AG09309 (cell line): ENCODE data around the gene CNRIP1.

ENCODE experiments used
- DNase-seq: peaks from one replicate; pipeline ENCODE4 v3.0.0-alpha.2; 2010; ENCODE audit warnings: low read depth
- H3K4me3 ChIP-seq: 2 replicates; pipeline ENCODE4 v1.5.1; 2011; ENCODE audit warnings: mild to moderate bottlenecking, low read depth, low read length, moderate library complexity; ENCODE audit not compliant: control insufficient read depth
- CTCF ChIP-seq: IDR thresholded peaks from 2 replicates; pipeline ENCODE4 v1.5.1; 2011; ENCODE audit warnings: mild to moderate bottlenecking, low read depth, low read length, inconsistent platforms; ENCODE audit not compliant: insufficient read depth, control insufficient read depth; ENCODE audit errors: missing control alignments

CNRIP1 gene

GRCh38 chr2:68363721-68364120, 44.0 kb upstream of the CNRIP1 start:
- TF ChIP-seq CTCF = no peak
- no peak for DNase-seq
- H3K4me3 ChIP-seq = no peak overlapping the region

GRCh38 chr2:68362749-68363148, 43.0 kb upstream of the CNRIP1 start:
- TF ChIP-seq CTCF = no peak
- H3K4me3 ChIP-seq = no peak overlapping the region
- no peak for DNase-seq

GRCh38 chr2:68362069-68362468, 42.3 kb upstream of the CNRIP1 start:
- no peak overlapping the region for H3K4me3 ChIP-seq
- DNase-seq = peak; percentile 14
- TF ChIP-seq CTCF = peak; percentile 73

GRCh38 chr2:68359889-68360288, 40.1 kb upstream of the CNRIP1 start:
- peak; percentile 24 for TF ChIP-seq CTCF
- H3K4me3 ChIP-seq = no peak overlapping the region
- no peak for DNase-seq

- peak; percentile 77 for TF ChIP-seq CTCF
- peak; percentile 38 for DNase-seq
- H3K4me3 ChIP-seq = no peak overlapping the region
Measured at GRCh38 chr2:68357605-68358337, 38.0 kb upstream of the CNRIP1 start.

- no peak for TF ChIP-seq CTCF
- H3K4me3 ChIP-seq = no peak overlapping the region
- no peak for DNase-seq
Measured at GRCh38 chr2:68356599-68357239, 37.0 kb upstream of the CNRIP1 start.
